Activated CD4-positive, alpha-beta T cell treated with anti-CD3 and anti-CD28 coated beads, Interleukin-2, amount 50 U/mL, for 4 hours (primary cell): ENCODE results near the gene ELOVL6.
"Not testable (repeated sequence)": the region's sequence is repeated elsewhere in the genome, so short reads cannot be mapped to it uniquely, and the experiment has no call there.

Source experiments
- DNase-seq, 2 experiments: peaks; one replicate each; pipeline ENCODE4 v3.0.0-alpha.2; 2020

ELOVL6 gene

GRCh38 chr4:110157580-110157979 is 40.8 kb downstream of the ELOVL6 start:
- DNase-seq = no peak

DNA sequence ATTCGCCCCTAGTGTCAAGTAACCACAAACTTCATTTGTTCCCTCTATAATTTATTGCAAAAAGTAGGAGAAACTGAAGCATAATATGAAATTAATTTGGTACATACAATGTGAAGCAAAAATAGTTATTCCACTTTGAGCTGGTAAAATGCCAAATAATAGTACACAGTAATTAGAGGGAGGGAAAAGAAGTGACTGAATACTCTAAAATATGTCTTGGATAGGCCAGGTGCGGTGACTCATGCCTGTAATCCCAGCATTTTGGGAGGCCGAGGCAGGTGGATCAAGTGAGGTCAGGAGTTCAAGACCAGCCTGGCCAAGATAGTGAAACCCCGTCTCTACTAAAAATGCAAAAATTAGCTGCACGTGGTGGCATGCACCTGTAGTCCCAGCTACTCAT is 41.2 kb downstream of the ELOVL6 start:
- DNase-seq = not testable (repeated sequence)

DNA sequence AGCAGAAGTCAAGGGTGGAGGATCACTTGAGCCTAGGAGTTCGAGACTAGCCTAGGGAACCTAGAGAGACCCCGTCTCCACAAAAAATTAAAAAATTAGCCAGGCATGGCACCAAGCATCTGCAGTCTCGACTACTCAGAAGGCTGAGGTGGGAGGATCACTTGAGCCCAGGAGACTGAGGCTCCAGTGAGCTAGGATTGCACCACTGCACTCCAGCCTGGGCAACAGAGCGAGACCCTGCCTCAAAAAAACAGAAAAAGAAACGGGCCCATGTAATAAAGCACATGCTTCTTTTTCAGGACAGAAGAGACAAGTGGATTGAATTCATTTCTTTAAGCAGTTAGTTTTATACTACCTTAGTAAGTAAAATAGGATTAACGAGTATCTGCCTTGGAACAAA is 42.0 kb downstream of the ELOVL6 start:
- no peak for DNase-seq

DNA sequence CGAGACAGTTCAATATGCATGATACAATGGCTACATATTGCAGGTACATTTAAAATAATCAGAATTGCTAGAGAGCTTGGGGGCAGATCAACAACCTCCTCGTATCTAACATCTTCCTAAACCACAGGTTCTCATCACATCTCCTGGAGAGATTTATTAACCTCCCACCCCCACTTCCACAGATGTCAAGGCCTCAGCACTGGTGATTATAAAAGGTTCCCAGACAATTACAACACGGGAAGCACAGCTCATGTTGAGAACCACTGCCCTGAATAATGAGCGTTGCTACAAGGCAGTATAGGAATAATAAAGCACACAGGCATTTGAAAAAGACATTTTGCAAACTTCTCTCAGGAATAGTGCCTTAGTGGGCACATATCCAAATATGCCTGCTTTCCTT is 42.8 kb downstream of the ELOVL6 start:
- DNase-seq = no peak

- no peak for DNase-seq
Observed at GRCh38 chr4:110154582-110154981, 43.8 kb downstream of the ELOVL6 start.

GRCh38 chr4:110152386-110152785 is 46.0 kb downstream of the ELOVL6 start:
- DNase-seq = no peak

- no peak for DNase-seq
Observed at GRCh38 chr4:110149089-110149488, 49.3 kb downstream of the ELOVL6 start.

GRCh38 chr4:110142461-110142860 is 56.0 kb downstream of the ELOVL6 start:
- DNase-seq = no peak

GRCh38 chr4:110139815-110140214 is 58.6 kb downstream of the ELOVL6 start:
- no peak for DNase-seq

GRCh38 chr4:110139111-110139510 is 59.3 kb downstream of the ELOVL6 start:
- DNase-seq = no peak

- DNase-seq = no peak
Observed at GRCh38 chr4:110138551-110138950, 59.9 kb downstream of the ELOVL6 start.

GRCh38 chr4:110137829-110138228 is 60.6 kb downstream of the ELOVL6 start:
- DNase-seq = no peak

DNA sequence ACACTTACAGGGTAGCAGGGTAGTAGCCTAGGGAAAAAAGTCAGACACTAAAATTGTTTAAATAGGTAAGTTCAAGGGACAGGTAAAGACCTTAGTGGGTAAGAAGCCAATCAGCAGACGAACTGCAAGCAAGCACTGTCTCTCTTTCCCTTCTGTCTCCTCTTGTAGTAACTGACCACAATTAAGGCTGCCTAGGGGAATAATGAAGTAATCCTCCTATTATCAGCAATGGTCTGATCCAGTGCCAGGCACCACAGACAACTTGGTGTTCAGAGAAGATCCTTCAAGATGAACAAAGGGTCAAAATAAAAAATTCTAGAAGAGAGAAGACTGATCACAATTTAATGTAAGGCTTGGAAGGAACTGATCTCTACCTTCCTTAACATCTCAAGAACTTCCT is 62.9 kb downstream of the ELOVL6 start:
- no peak for DNase-seq

DNA sequence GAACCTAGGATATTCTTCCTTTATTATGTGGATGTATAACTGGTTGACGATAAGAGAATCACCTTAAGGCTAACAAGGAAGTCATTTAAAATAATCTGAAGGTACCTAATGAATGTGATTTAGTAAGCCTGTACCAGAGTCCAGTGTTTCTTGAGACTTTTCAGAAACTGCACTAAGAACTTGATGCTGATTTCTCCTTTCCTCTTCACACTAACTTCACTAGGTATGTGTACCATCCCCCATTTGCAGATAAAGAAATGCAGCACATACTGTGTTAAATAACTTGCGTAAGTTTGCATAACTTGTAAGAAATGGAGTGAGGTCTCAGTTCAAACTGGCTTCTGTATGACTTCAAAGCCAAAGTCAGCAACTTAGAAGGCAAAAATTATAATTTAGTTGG is 63.3 kb downstream of the ELOVL6 start:
- DNase-seq = no peak

DNA sequence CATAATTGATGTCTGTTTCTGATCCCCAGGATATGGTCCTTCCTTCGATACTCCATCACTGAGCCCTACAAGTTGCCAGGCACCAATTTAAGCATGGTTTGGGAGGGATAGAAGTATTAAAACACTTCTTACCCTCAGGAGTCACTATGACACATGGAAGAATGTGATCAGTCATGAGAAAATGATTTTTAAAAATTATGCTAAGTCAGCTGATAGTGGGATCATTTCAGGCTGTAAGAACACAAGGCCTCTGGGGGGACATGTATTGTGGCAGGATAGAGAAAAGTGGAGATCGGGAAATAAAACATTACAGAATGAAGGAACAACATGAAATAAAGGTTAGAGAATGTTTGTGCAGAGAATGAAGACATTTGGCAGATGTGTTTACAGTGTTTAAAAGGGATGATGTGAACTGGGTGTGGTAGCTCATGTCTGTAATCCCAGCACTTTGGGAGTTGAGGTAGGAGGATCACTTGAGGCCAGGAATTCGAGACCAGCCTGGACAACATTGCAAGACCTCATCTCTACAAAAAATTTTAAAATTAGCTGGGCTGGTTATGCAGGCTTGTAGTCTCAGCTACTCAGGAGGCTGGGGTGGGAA is 64.0 kb downstream of the ELOVL6 start:
- DNase-seq = no peak

DNA sequence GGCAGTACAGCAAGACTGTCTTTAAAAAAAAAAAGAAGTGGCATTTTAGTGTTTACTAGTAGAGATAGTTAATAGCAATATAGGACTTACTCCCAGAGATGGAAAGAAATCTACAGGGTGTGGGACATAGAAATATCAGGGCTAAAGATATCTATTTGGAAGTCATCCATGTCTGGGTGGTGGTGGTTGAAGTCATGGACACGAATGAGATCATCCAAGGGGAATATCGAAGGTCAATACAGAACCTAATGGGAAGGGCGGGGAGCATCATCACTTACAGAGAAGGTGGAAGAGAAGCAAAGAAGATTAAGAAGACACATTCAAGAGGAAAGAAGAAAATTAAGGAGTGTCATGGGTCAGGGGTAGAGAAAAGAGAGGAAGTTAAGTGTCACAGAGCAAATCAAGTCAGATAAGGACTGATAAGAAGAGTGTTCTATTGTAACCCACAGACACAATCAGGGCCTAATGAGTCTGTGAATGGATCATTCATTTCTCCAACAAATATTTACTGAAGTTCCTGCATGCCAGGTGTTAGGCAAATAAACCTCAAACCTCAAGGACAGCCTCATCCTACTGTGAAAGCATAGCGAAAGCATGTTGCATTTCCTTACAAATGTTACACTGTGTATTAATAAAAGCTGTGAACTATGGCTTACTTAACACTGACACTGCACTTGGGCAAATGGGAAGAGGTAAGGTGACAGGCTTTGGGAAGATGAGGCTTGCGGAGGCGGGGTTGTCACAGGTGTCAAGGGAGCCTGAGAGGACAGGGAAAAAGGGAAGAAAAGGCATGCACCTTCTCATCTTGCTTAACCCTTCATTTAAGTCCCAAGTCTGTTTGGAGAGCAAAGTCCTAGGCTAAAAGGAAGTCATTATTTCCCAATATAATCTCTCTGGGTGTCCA is 65.3 kb downstream of the ELOVL6 start:
- no peak for DNase-seq

DNA sequence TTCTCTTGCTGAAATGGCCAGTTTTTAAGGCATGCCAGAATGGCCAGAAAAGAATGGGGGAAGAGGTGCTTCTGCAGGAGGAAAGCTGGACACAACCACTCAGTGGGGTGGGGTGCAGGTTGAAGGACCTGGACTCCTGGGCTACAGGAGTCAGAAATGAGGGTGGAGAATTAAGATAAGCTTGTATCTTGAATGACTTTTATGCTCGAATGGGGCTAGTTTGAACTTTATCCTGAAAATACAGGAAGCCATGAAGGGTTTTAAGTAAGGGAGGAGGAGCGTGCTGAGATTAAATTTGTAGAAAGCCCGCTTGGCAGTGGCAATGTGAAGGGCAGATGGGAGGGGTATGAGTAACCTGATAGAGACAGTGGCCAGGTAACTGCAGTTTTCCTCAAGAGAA is 66.5 kb downstream of the ELOVL6 start:
- no peak for DNase-seq

- no peak for DNase-seq
Observed at GRCh38 chr4:110130576-110131358, 67.6 kb downstream of the ELOVL6 start.

GRCh38 chr4:110129544-110129943 is 68.9 kb downstream of the ELOVL6 start:
- DNase-seq = no peak

- DNase-seq = no peak
Observed at GRCh38 chr4:110128472-110128919, 69.9 kb downstream of the ELOVL6 start.

DNA sequence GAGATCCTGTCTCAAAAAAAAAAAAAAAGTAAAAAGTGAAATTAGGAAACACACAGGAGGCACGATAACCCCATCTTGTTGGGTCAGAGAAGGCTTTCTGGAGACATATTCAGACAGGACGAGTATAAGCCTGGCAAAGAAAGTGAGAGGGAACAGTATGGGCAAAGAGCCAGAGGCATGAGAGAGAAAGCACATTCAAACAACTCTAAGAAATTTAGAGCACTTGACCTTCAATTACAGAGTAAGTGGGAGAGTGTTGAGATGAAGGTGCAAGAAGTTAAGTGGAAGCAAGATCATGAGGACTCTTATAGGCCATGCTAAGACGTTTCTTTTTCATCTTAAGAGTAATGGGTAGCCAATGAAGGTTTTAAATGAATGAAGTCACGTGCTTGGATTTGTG is 70.4 kb downstream of the ELOVL6 start:
- no peak for DNase-seq

DNA sequence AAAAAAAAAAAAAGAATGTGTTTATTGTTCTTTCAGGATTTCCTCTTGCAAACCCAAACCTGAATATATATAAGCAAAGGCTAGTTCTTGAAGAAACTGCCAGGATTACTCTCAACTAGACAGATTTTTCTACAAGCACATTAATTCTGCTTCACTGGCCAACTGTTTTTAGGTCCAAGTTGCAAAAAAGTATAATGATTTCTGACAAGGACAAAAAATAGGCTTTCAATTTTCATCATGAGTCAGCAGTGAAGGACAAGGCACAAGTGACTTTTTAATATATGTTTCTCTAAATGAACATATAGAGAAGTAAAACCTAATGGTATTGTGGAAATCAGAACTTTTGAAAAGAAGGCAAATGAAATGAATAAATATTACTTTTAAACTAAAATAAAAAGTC is 73.7 kb downstream of the ELOVL6 start:
- no peak for DNase-seq

GRCh38 chr4:110122201-110122600 is 76.2 kb downstream of the ELOVL6 start:
- DNase-seq = no peak

GRCh38 chr4:110120506-110120905 is 77.9 kb downstream of the ELOVL6 start:
- no peak for DNase-seq
